HepG2 (cell line): ENCODE data around the gene DAD1. TPM values are rescaled to one million over a fixed set of nuclear protein-coding genes. Genes with fewer than 3 reads are reported as not detected.

Experiments
- AHDC1 ChIP-seq: sonication (generic); formaldehyde crosslinking; IDR thresholded peaks from 2 replicates; pipeline ENCODE4 v1.5.1; 2020; ENCODE audit warnings: mild to moderate bottlenecking, missing genetic modification reagents, borderline replicate concordance
- HNF4G ChIP-seq, 2 experiments: sonication (generic) in 1 of 2; formaldehyde crosslinking in 1 of 2; IDR thresholded peaks; 2 replicates each; pipeline versions ENCODE4 v1.4.0 to v1.6.1; 2011 to 2020; ENCODE audit warnings: borderline replicate concordance in 2 of 2, low read depth in 2 of 2, mild to moderate bottlenecking in 2 of 2, low read length in 1 of 2, missing genetic modification reagents in 1 of 2, moderate library complexity in 1 of 2
- MATR3 ChIP-seq: sonication (generic); formaldehyde crosslinking; IDR thresholded peaks from 2 replicates; pipeline ENCODE4 v1.4.0; 2020; ENCODE audit warnings: missing genetic modification reagents
- RORA ChIP-seq: sonication (generic); formaldehyde crosslinking; IDR thresholded peaks from 2 replicates; pipeline ENCODE4 v1.5.0; 2020; ENCODE audit warnings: mild to moderate bottlenecking, missing genetic modification reagents, moderate library complexity
- SAP130 ChIP-seq: IDR thresholded peaks from 2 replicates; pipeline ENCODE4 v1.6.1; 2016; ENCODE audit warnings: low read depth
- SOX13 ChIP-seq, 3 experiments: fragments of 450-650 bp in 1 of 3; sonication (generic) in 1 of 3; formaldehyde crosslinking in 1 of 3; IDR thresholded peaks in 2 of 3; conservative IDR thresholded peaks in 1 of 3; 2 replicates each; pipeline versions ENCODE4 v1.5.0 to v1.6.1; 2016 to 2020; ENCODE audit warnings: antibody characterized with exemption in 1 of 3, mild to moderate bottlenecking in 1 of 3, missing compliant biosample characterization in 1 of 3, missing genetic modification reagents in 1 of 3, moderate library complexity in 1 of 3
- ZBED4 ChIP-seq: sonication (generic); formaldehyde crosslinking; IDR thresholded peaks from 2 replicates; pipeline ENCODE4 v1.4.0; 2020; ENCODE audit warnings: missing genetic modification reagents, borderline replicate concordance
- ZNF775 ChIP-seq: sonication (generic); formaldehyde crosslinking; IDR thresholded peaks from 2 replicates; pipeline ENCODE4 v1.4.0; 2020; ENCODE audit warnings: missing genetic modification reagents, mild to moderate bottlenecking, moderate library complexity, borderline replicate concordance
- ZNF780A ChIP-seq: sonication (generic); formaldehyde crosslinking; IDR thresholded peaks from 2 replicates; pipeline ENCODE4 v1.8.0; 2022; ENCODE audit warnings: mild to moderate bottlenecking, missing genetic modification reagents, moderate library complexity
- polyA plus RNA-seq, 8 experiments: library from polyadenylated mRNA; depleted of rRNA in 3 of 8; stranded (reverse) in 7 of 8; unstranded in 1 of 8; fragments of >200 nt; fragmentation: Illumina TruSeq in 4 of 8; extraction: Trizol in 4 of 8; gene quantifications; 2 replicates each; pipeline versions ENCODE4 v1.2.1 to v1.2.3, GENCODE V29; 2011 to 2016; ENCODE audit warnings: low read depth in 4 of 8, missing spikeins in 1 of 8, mixed read lengths in 1 of 8; ENCODE audit not compliant: insufficient read depth in 1 of 8
- total RNA-seq, 5 experiments: library from RNA; depleted of rRNA; stranded (reverse); fragments of >200 nt; fragmentation: Illumina TruSeq; extraction: Trizol; gene quantifications; 2 replicates each; pipeline ENCODE4 v1.2.3, GENCODE V29; 2016; ENCODE audit warnings: low read depth in 1 of 5
- TF ChIP-seq, protein P1 (sequence below): IDR thresholded peaks from 2 replicates; pipeline ENCODE4 v1.6.1; 2018; ENCODE audit warnings: missing genetic modification reagents
- TF ChIP-seq, protein P2 (sequence below): IDR thresholded peaks from 2 replicates; pipeline ENCODE4 v1.4.0; 2020; ENCODE audit warnings: mild to moderate bottlenecking, missing genetic modification reagents

DAD1 gene
- total and polyA plus RNA-seq, 2 of the 13 experiments (the other 11 are each of a cell fraction or from before 2014, with no cell fraction given) = 558 to 626 TPM

DNA sequence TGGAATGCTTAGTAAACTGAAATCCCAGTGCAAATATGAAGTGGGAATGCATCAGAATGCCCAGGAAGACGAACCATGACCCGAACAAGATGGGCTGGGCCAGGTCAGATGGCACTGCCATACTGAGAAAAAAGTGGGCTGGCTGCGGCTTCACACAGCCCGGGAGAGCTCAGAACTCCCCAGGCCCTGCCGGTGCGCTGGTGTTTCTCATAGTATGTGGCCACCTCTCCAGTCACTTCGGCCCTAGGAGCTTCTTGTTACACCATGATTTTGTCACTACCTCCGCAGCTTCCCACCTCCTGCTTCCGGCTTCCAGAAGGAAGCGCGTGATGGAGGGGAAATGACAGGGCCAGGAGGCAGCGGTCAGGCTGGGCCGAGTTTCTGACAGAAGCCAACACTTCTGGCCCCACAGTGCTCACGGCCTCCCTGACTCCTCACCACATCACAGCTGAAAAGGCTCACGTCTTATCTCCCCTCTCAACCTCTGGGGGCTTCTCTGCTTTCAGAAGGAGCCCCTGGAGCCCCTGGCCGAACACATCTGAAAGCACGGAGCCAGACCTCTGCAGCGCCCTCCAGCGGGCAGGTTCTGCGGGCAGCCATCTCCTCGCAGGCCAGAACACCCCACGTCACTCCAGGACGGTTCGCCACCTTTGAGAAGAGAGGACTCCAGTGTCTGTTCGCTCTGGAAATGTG is 30.7 kb downstream of the DAD1 start (continued):
- TF ChIP-seq SOX13 (IDR thresholded peaks at IDR 0.05) (no peak), SOX13 (CRISPR knock-in tag; conservative IDR thresholded peaks at IDR 0.05 in 1 of 2, IDR thresholded peaks at IDR 0.05 in 1 of 2) (no peak), ZNF775 (CRISPR knock-in tag) (no peak), RORA (CRISPR knock-in tag) (no peak), SAP130 (CRISPR knock-in tag) (no peak; the same call in 1 of the 2 replicates), ZBED4 (CRISPR knock-in tag) (no peak), AHDC1 (CRISPR knock-in tag) (no peak), MATR3 (CRISPR knock-in tag) (no peak), ZNF780A (CRISPR knock-in tag) (no peak), HNF4G (IDR thresholded peaks at IDR 0.05; ENCODE audit: borderline replicate concordance, low read depth, low read length) (no peak), HNF4G (CRISPR knock-in tag; IDR thresholded peaks at IDR 0.05; ENCODE audit: borderline replicate concordance, low read depth) (no peak)
- TF ChIP-seq, protein P1, sequence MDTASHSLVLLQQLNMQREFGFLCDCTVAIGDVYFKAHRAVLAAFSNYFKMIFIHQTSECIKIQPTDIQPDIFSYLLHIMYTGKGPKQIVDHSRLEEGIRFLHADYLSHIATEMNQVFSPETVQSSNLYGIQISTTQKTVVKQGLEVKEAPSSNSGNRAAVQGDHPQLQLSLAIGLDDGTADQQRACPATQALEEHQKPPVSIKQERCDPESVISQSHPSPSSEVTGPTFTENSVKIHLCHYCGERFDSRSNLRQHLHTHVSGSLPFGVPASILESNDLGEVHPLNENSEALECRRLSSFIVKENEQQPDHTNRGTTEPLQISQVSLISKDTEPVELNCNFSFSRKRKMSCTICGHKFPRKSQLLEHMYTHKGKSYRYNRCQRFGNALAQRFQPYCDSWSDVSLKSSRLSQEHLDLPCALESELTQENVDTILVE (CRISPR knock-in tag) = no peak
- TF ChIP-seq, protein P2, sequence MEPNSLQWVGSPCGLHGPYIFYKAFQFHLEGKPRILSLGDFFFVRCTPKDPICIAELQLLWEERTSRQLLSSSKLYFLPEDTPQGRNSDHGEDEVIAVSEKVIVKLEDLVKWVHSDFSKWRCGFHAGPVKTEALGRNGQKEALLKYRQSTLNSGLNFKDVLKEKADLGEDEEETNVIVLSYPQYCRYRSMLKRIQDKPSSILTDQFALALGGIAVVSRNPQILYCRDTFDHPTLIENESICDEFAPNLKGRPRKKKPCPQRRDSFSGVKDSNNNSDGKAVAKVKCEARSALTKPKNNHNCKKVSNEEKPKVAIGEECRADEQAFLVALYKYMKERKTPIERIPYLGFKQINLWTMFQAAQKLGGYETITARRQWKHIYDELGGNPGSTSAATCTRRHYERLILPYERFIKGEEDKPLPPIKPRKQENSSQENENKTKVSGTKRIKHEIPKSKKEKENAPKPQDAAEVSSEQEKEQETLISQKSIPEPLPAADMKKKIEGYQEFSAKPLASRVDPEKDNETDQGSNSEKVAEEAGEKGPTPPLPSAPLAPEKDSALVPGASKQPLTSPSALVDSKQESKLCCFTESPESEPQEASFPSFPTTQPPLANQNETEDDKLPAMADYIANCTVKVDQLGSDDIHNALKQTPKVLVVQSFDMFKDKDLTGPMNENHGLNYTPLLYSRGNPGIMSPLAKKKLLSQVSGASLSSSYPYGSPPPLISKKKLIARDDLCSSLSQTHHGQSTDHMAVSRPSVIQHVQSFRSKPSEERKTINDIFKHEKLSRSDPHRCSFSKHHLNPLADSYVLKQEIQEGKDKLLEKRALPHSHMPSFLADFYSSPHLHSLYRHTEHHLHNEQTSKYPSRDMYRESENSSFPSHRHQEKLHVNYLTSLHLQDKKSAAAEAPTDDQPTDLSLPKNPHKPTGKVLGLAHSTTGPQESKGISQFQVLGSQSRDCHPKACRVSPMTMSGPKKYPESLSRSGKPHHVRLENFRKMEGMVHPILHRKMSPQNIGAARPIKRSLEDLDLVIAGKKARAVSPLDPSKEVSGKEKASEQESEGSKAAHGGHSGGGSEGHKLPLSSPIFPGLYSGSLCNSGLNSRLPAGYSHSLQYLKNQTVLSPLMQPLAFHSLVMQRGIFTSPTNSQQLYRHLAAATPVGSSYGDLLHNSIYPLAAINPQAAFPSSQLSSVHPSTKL = no peak
